22Rv1 (cell line): ENCODE measurements around the gene CAMK2D.

Experiments used
- H3K27ac ChIP-seq: fragments of 450-650 bp; 2 replicates; pipeline ENCODE4 v1.5.1; 2017
- ZFX ChIP-seq: fragments of 450-650 bp; IDR thresholded peaks from 2 replicates; pipeline ENCODE4 v1.6.1; 2017; ENCODE audit warnings: antibody characterized with exemption, borderline replicate concordance
- TF ChIP-seq, protein P1 (sequence below): fragments of 450-650 bp; IDR thresholded peaks from 2 replicates; pipeline ENCODE4 v1.5.1; 2017; ENCODE audit warnings: mild to moderate bottlenecking

Gene CAMK2D

DNA sequence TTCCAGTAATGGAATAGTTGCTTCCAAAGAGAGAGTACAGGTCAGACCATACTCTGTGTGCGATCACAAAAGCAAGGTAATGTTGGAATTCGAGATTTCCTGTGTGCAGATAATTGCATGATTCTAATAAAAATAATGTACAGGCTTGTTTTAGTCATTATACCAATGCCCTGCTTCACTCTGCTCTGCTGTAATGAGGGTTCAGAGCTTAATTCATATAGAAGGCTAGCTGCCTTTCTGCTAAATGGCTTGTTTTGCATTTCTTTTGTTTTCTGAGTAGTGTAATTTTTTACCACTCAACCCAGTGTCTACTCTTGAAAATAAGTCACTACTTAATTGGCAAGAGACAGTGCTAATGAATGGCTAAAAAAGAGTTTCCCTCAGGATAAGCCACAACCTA is 236.0 kb downstream of the CAMK2D start:
- TF ChIP-seq, protein P1, sequence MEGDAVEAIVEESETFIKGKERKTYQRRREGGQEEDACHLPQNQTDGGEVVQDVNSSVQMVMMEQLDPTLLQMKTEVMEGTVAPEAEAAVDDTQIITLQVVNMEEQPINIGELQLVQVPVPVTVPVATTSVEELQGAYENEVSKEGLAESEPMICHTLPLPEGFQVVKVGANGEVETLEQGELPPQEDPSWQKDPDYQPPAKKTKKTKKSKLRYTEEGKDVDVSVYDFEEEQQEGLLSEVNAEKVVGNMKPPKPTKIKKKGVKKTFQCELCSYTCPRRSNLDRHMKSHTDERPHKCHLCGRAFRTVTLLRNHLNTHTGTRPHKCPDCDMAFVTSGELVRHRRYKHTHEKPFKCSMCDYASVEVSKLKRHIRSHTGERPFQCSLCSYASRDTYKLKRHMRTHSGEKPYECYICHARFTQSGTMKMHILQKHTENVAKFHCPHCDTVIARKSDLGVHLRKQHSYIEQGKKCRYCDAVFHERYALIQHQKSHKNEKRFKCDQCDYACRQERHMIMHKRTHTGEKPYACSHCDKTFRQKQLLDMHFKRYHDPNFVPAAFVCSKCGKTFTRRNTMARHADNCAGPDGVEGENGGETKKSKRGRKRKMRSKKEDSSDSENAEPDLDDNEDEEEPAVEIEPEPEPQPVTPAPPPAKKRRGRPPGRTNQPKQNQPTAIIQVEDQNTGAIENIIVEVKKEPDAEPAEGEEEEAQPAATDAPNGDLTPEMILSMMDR: no peak
- TF ChIP-seq ZFX: no peak
- no peak overlapping the region for H3K27ac ChIP-seq

GRCh38 chr4:113524505-113525186 is 236.9 kb downstream of the CAMK2D start:
- TF ChIP-seq ZFX: no peak
- TF ChIP-seq, protein P1: no peak
- H3K27ac ChIP-seq: no peak overlapping the region

GRCh38 chr4:113524096-113524495 is 237.4 kb downstream of the CAMK2D start:
- H3K27ac ChIP-seq: no peak overlapping the region
- no peak for TF ChIP-seq ZFX

DNA sequence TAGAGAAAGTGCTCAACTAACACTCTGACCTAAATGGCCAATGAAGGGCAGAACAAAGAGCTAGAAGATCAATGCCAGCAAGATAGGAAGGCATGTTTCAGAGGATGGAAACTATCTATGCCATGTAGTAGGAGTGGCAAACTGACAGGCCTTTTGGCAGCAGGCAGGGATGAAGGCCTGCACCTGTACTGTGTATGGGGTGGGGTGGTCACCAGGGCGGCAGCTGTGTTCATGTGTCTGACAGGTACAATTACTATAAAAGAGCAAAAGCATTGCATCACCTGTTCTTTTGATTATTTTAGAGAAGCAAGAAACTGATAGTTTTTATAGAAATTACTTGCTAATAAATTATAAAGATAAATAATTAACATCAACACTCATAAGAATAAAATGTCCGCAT is 239.1 kb downstream of the CAMK2D start:
- no peak overlapping the region for H3K27ac ChIP-seq
- TF ChIP-seq ZFX: no peak
- TF ChIP-seq, protein P1: no peak

DNA sequence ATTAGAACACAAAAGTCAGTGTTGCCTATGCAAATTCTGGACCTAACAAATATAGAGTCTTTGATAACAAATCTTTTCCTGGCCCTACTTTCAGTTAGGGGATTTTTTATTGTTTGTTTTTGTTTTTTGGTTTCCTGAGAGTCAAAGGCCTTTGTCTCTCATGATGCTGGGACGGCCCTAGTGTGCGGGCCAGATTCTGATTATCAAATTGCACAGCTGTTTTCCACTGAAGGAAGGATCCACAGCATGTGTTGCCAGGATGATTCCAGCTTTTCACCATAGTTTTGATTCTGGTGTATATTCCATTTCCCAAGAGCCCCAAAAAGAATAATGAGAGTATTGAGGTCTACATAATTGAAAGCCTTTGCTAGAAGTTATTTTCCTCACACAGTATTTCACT is 248.2 kb downstream of the CAMK2D start:
- TF ChIP-seq ZFX: no peak
- TF ChIP-seq, protein P1: no peak
- H3K27ac ChIP-seq: no peak overlapping the region

DNA sequence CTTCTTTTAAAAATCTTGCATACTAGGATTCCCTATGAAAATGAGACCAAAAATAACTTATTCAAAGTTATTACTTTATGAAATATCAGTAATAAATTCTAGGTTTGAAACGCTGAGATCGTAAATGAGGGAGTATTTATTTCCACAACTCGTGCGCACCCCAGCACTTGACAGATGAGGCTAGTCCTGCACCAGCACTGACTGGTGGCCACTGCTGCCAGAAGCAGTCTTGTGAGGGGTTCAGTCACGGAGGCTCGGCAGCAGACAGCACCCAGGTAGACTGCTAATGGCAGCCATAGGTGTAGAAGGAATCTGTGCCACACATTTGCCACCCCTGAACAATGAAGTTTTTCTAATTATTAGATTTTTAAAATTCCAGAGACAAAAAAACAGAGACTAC is 248.7 kb downstream of the CAMK2D start:
- H3K27ac ChIP-seq: no peak overlapping the region
- TF ChIP-seq ZFX: no peak
- TF ChIP-seq, protein P1: no peak

- no peak for TF ChIP-seq ZFX
- TF ChIP-seq, protein P1: no peak
- H3K27ac ChIP-seq: no peak overlapping the region
Observed at GRCh38 chr4:113511944-113512343, 249.6 kb downstream of the CAMK2D start.

- TF ChIP-seq, protein P1: no peak
- no peak overlapping the region for H3K27ac ChIP-seq
Observed at GRCh38 chr4:113509851-113510250, 251.7 kb downstream of the CAMK2D start.
